SK-N-SH treated with all-trans-retinoic acid at 6 μM for 48 hours (cell line): ENCODE measurements around the gene LONRF2.

Experiments used
- CSDC2 ChIP-seq: fragments of 250-450 bp; sonication (Bioruptor Pico); IDR thresholded peaks from 2 replicates; pipeline ENCODE4 v1.5.0; 2020; ENCODE audit warnings: mild to moderate bottlenecking, moderate library complexity
- ESRRG ChIP-seq: fragments of 250-450 bp; sonication (Bioruptor Pico); IDR thresholded peaks from 2 replicates; pipeline ENCODE4 v1.6.1; 2021; ENCODE audit warnings: mild to moderate bottlenecking
- GLIS3 ChIP-seq: fragments of 250-450 bp; sonication (Bioruptor Pico); IDR thresholded peaks from 2 replicates; pipeline ENCODE4 v1.5.0; 2020; ENCODE audit warnings: mild to moderate bottlenecking, moderate library complexity
- ISL1 ChIP-seq: fragments of 250-450 bp; sonication (Bioruptor Pico); IDR thresholded peaks from 2 replicates; pipeline ENCODE4 v2.1.2; 2022; ENCODE audit warnings: mild to moderate bottlenecking, moderate library complexity
- PATZ1 ChIP-seq: fragments of 250-450 bp; sonication (Bioruptor Pico); IDR thresholded peaks from 2 replicates; pipeline ENCODE4 v1.8.0; 2020; ENCODE audit warnings: mild to moderate bottlenecking, moderate library complexity, borderline replicate concordance
- PPARA ChIP-seq: fragments of 250-450 bp; sonication (Bioruptor Pico); IDR thresholded peaks from 2 replicates; pipeline ENCODE4 v1.5.0; 2020; ENCODE audit warnings: mild to moderate bottlenecking, borderline replicate concordance
- RARB ChIP-seq: fragments of 250-450 bp; sonication (Bioruptor Pico); IDR thresholded peaks from 2 replicates; pipeline ENCODE4 v1.8.0; 2021; ENCODE audit warnings: mild to moderate bottlenecking, moderate library complexity
- TSHZ2 ChIP-seq: fragments of 250-450 bp; sonication (Bioruptor Pico); IDR thresholded peaks from 2 replicates; pipeline ENCODE4 v1.5.0; 2020; ENCODE audit warnings: mild to moderate bottlenecking, moderate library complexity
- ZC3H10 ChIP-seq: fragments of 250-450 bp; sonication (Bioruptor Pico); IDR thresholded peaks from 2 replicates; pipeline ENCODE4 v1.5.1; 2021; ENCODE audit warnings: mild to moderate bottlenecking, moderate library complexity
- ZFP3 ChIP-seq: fragments of 250-450 bp; sonication (Bioruptor Pico); IDR thresholded peaks from 2 replicates; pipeline ENCODE4 v1.5.0; 2020; ENCODE audit warnings: mild to moderate bottlenecking, moderate library complexity
- ZNF565 ChIP-seq: fragments of 450-650 bp; formaldehyde crosslinking; conservative IDR thresholded peaks from 2 replicates; pipeline ENCODE4 v1.5.0; 2020; ENCODE audit warnings: low read depth, mild to moderate bottlenecking, moderate library complexity
- ZNF8 ChIP-seq: fragments of 450-650 bp; formaldehyde crosslinking; IDR thresholded peaks from 2 replicates; pipeline ENCODE4 v1.5.0; 2020; ENCODE audit warnings: mild to moderate bottlenecking, moderate library complexity
- TF ChIP-seq, protein P1 (sequence below): fragments of 250-450 bp; sonication (Bioruptor Pico); IDR thresholded peaks from 2 replicates; pipeline ENCODE4 v1.8.0; 2021; ENCODE audit warnings: low read depth, mild to moderate bottlenecking, moderate library complexity, borderline replicate concordance
- TF ChIP-seq, protein P2 (sequence below): fragments of 250-450 bp; sonication (Bioruptor Pico); IDR thresholded peaks from 2 replicates; pipeline ENCODE4 v1.5.1; 2020; ENCODE audit warnings: low read depth, mild to moderate bottlenecking, moderate library complexity

DNA sequence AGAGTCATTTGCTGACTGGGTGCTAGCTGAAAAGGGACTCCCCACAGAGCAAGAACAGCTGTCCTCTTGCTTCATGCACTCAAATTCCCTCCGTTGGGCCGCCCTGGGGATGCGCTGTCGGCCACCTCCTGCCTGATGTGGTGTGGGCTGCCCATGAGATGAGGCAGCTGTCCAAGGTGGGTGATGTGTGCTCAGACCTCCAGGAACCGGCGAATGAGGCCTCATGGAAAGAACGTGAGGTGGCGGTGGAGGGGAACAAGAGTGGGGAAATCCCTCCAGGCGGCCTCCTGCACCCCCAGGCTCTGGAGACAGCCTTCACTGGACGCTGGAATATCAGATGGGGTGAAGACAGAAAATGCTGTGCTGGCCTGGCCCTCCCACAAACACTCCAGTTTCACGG is 79.8 kb downstream of the LONRF2 start:
- TF ChIP-seq ZFP3 (CRISPR knock-in tag) (no peak), PATZ1 (CRISPR knock-in tag) (no peak), ESRRG (no peak), ZNF565 (CRISPR knock-in tag) (no peak), GLIS3 (CRISPR knock-in tag) (no peak), RARB (no peak), ZNF8 (CRISPR knock-in tag) (no peak), PPARA (CRISPR knock-in tag) (no peak), ISL1 (CRISPR knock-in tag) (no peak), CSDC2 (CRISPR knock-in tag) (no peak), TSHZ2 (CRISPR knock-in tag) (no peak), ZC3H10 (CRISPR knock-in tag) (no peak)
- TF ChIP-seq, protein P1, sequence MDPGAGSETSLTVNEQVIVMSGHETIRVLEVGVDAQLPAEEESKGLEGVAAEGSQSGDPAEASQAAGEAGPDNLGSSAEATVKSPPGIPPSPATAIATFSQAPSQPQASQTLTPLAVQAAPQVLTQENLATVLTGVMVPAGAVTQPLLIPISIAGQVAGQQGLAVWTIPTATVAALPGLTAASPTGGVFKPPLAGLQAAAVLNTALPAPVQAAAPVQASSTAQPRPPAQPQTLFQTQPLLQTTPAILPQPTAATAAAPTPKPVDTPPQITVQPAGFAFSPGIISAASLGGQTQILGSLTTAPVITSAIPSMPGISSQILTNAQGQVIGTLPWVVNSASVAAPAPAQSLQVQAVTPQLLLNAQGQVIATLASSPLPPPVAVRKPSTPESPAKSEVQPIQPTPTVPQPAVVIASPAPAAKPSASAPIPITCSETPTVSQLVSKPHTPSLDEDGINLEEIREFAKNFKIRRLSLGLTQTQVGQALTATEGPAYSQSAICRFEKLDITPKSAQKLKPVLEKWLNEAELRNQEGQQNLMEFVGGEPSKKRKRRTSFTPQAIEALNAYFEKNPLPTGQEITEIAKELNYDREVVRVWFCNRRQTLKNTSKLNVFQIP: no peak
- TF ChIP-seq, protein P2, sequence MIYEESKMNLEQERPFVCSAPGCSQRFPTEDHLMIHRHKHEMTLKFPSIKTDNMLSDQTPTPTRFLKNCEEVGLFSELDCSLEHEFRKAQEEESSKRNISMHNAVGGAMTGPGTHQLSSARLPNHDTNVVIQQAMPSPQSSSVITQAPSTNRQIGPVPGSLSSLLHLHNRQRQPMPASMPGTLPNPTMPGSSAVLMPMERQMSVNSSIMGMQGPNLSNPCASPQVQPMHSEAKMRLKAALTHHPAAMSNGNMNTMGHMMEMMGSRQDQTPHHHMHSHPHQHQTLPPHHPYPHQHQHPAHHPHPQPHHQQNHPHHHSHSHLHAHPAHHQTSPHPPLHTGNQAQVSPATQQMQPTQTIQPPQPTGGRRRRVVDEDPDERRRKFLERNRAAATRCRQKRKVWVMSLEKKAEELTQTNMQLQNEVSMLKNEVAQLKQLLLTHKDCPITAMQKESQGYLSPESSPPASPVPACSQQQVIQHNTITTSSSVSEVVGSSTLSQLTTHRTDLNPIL (CRISPR knock-in tag): no peak
